SK-N-SH (cell line): ENCODE results near the gene FBXO17. TPM values are rescaled to one million over a fixed set of nuclear protein-coding genes. Genes with fewer than 3 reads are reported as not detected.

Experiments used
- CTCF ChIA-PET: fragments of 300-600, 350-600 bp; formaldehyde crosslinking; extraction: SDS; loops from one replicate; lab custom pipeline; 2021; lab: Yijun Ruan, JAX
- POLR2A ChIA-PET: fragments of 350-600 bp; sonication (Branson Sonifier 250); formaldehyde crosslinking; extraction: SDS; loops from one replicate; lab custom pipeline; 2020; ENCODE audit warnings: antibody characterized with exemption, inconsistent platforms; lab: Yijun Ruan, JAX
- DNase-seq: peaks from one replicate; pipeline ENCODE4 v3.0.0; 2012
- H2AFZ ChIP-seq: fragments of 200-600 bp; sonication (generic); 2 replicates; pipeline ENCODE4 v1.8.1; 2016; ENCODE audit warnings: antibody characterized with exemption, mild to moderate bottlenecking, low read depth
- H3F3A ChIP-seq: fragments of 200-600 bp; sonication (generic); replicated peaks from 2 replicates; pipeline ENCODE3; 2016; ENCODE audit warnings: antibody characterized with exemption, mild to moderate bottlenecking; ENCODE audit not compliant: insufficient read depth
- H3K27ac ChIP-seq, 2 experiments: fragments of 200-500 bp in 1 of 2; fragments of 200-600 bp in 1 of 2; sonication (Bioruptor generic) in 1 of 2; sonication (generic), shearing (Covaris generic) in 1 of 2; 2 replicates each; pipeline versions ENCODE4 v1.5.1 to v1.6.1; 2014 to 2016; ENCODE audit warnings: low read depth in 2 of 2, inconsistent platforms in 1 of 2, low read length in 1 of 2, mild to moderate bottlenecking in 1 of 2, mixed read lengths in 1 of 2
- H3K27me3 ChIP-seq: fragments of 200-600 bp; sonication (generic), shearing (Covaris generic); 2 replicates; pipeline ENCODE4 v1.6.1; 2016; ENCODE audit warnings: mixed run types; ENCODE audit not compliant: insufficient read depth
- H3K36me3 ChIP-seq, 2 experiments: fragments of 200-500 bp in 1 of 2; fragments of 200-600 bp in 1 of 2; sonication (Bioruptor generic) in 1 of 2; sonication (generic) in 1 of 2; replicated peaks in 1 of 2; 2 replicates each; pipeline versions ENCODE3 to v1.5.1; 2014 to 2016; ENCODE audit warnings: low read length in 1 of 2, mild to moderate bottlenecking in 1 of 2; ENCODE audit not compliant: insufficient read depth in 2 of 2, control insufficient read depth in 1 of 2
- H3K4me1 ChIP-seq, 2 experiments: fragments of 200-500 bp in 1 of 2; fragments of 200-600 bp in 1 of 2; sonication (Bioruptor generic) in 1 of 2; sonication (generic), shearing (Covaris generic) in 1 of 2; 2 replicates each; pipeline versions ENCODE4 v1.5.1 to v1.6.1; 2014 to 2016; ENCODE audit warnings: low read depth in 1 of 2, low read length in 1 of 2, mixed run types in 1 of 2; ENCODE audit not compliant: insufficient read depth in 2 of 2, control insufficient read depth in 1 of 2
- H3K4me2 ChIP-seq: fragments of 200-600 bp; sonication (generic), shearing (Covaris generic); 2 replicates; pipeline ENCODE4 v1.6.1; 2017; ENCODE audit warnings: mixed run types
- H3K4me3 ChIP-seq, 2 experiments: fragments of 200-500 bp in 1 of 2; fragments of 200-600 bp in 1 of 2; sonication (Bioruptor generic) in 1 of 2; sonication (generic), shearing (Covaris generic) in 1 of 2; 2 replicates each; pipeline versions ENCODE4 v1.5.1 to v1.8.1; 2014 to 2016; ENCODE audit warnings: low read depth in 2 of 2, inconsistent platforms in 1 of 2, low read length in 1 of 2, mild to moderate bottlenecking in 1 of 2, mixed read lengths in 1 of 2, moderate library complexity in 1 of 2
- H3K79me2 ChIP-seq: fragments of 200-600 bp; sonication (generic); 2 replicates; pipeline ENCODE4 v1.8.1; 2017; ENCODE audit warnings: mild to moderate bottlenecking; ENCODE audit not compliant: insufficient read depth
- H3K9ac ChIP-seq: fragments of 200-600 bp; sonication (generic); 2 replicates; pipeline ENCODE4 v1.6.1; 2017; ENCODE audit warnings: mixed run types
- H3K9me2 ChIP-seq: fragments of 200-600 bp; sonication (generic); 2 replicates; pipeline ENCODE4 v1.6.1; 2017; ENCODE audit warnings: mixed run types
- H3K9me3 ChIP-seq: fragments of 200-600 bp; sonication (generic); 2 replicates; pipeline ENCODE4 v1.6.1; 2017; ENCODE audit warnings: mixed run types, mild to moderate bottlenecking, moderate library complexity
- H4K20me1 ChIP-seq: fragments of 200-600 bp; sonication (generic); 2 replicates; pipeline ENCODE4 v1.6.1; 2017; ENCODE audit warnings: mild to moderate bottlenecking, mixed run types; ENCODE audit not compliant: insufficient read depth
- ELF1 ChIP-seq: IDR thresholded peaks from 2 replicates; pipeline ENCODE4 v1.4.0; 2012
- EZH2phosphoT487 ChIP-seq: fragments of 200-600 bp; sonication (generic); IDR thresholded peaks from 2 replicates; pipeline ENCODE4 v1.6.1; 2017; ENCODE audit warnings: low read depth, mixed run types, mild to moderate bottlenecking, antibody characterized with exemption, moderate library complexity, borderline replicate concordance
- FOSL2 ChIP-seq: IDR thresholded peaks from 2 replicates; pipeline ENCODE4 v1.4.0; 2012; ENCODE audit warnings: low read depth, mild to moderate bottlenecking, moderate library complexity, borderline replicate concordance
- JUND ChIP-seq: IDR thresholded peaks from 2 replicates; pipeline ENCODE4 v1.4.0; 2012
- NFIC ChIP-seq: IDR thresholded peaks from 2 replicates; pipeline ENCODE4 v1.4.0; 2012; ENCODE audit warnings: borderline replicate concordance
- RAD21 ChIP-seq: IDR thresholded peaks from 2 replicates; pipeline ENCODE4 v1.6.1; 2012; ENCODE audit warnings: mild to moderate bottlenecking, low read length
- RCOR1 ChIP-seq: fragments of 150-350 bp; IDR thresholded peaks from 2 replicates; pipeline ENCODE4 v1.6.1; 2017; ENCODE audit warnings: antibody characterized with exemption, low read length
- SIN3A ChIP-seq: IDR thresholded peaks from 2 replicates; pipeline ENCODE4 v1.6.1; 2012; ENCODE audit warnings: low read depth, mild to moderate bottlenecking, low read length, moderate library complexity, borderline replicate concordance
- SMC3 ChIP-seq: IDR thresholded peaks from 2 replicates; pipeline ENCODE4 v1.6.1; 2012; ENCODE audit warnings: low read depth, low read length, improper control_type of control experiment
- TEAD4 ChIP-seq: IDR thresholded peaks from 2 replicates; pipeline ENCODE4 v1.4.0; 2012; ENCODE audit warnings: mild to moderate bottlenecking, borderline replicate concordance; ENCODE audit not compliant: insufficient read depth
- WGBS: methylation state at CpG from one replicate; pipeline ENCODE4 v1.1.6; 2017; ENCODE audit warnings: low lambda C conversion rate; 5-methylcytosine and 5-hydroxymethylcytosine counted together
- polyA plus RNA-seq, 3 experiments: library from polyadenylated mRNA; depleted of rRNA; stranded (reverse); fragments of >200 nt; gene quantifications; 2 replicates each; pipeline ENCODE4 v1.2.3, GENCODE V29; 2012
- TF ChIP-seq, protein P1 (sequence below): fragments of 150-350 bp; IDR thresholded peaks from 2 replicates; pipeline ENCODE4 v1.6.1; 2017; ENCODE audit warnings: antibody characterized with exemption, low read length, low read depth, borderline replicate concordance
- TF ChIP-seq, protein P2 (sequence below): IDR thresholded peaks from 2 replicates; pipeline ENCODE4 v1.4.0; 2012; ENCODE audit warnings: low read depth
- TF ChIP-seq, protein P3 (sequence below): IDR thresholded peaks from 2 replicates; pipeline ENCODE4 v1.4.0; 2012; ENCODE audit warnings: low read depth, borderline replicate concordance
- TF ChIP-seq, protein P4 (sequence below): IDR thresholded peaks from 2 replicates; pipeline ENCODE4 v1.4.0; 2012; ENCODE audit warnings: low read depth, borderline replicate concordance
- TF ChIP-seq, protein P5 (sequence below): fragments of 200-600 bp; sonication (generic); IDR thresholded peaks from 2 replicates; pipeline ENCODE4 v1.6.1; 2017; ENCODE audit warnings: antibody characterized with exemption, mild to moderate bottlenecking, moderate library complexity

FBXO17 gene
- polyA plus RNA-seq, 1 of the 3 experiments (the other 2 are of a cell fraction) = 40.7 TPM

DNA sequence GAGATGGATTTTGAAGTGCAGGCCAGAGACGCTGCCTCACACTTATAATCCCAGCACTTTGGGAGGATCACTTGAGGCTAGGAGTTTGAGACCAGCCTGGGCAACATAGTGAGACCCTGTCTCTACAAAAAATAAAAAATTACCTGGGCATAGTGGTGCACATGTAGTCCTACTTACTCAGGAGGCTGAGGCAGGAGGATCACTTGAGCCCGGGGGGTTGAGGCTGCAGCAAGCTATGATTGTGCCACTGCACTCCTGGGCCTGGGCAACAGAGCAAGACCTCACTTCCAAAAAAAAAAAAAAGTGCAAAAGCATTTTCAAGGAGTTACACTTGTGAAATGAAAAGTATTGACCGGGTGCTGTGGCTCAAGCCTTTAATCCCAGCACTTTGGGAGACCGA lies 27.6 kb upstream of the FBXO17 start:
- no peak overlapping the region for H3K4me2 ChIP-seq
- CTCF ChIA-PET = no interaction called here

More for the DNA sequence above, 27.6 kb upstream of the FBXO17 start:
- H3K36me3 ChIP-seq = no peaks in the 10 kb centered on the region
- DNase-seq = no peak
- H3K4me1 ChIP-seq = no peaks in the 10 kb centered on the region; a peak in 1 of 4 replicates
- H3K27me3 ChIP-seq = no peaks in the 10 kb centered on the region
- no peaks in the 10 kb centered on the region for H3F3A ChIP-seq
- H3K4me3 ChIP-seq = no peak overlapping the region
- no peaks in the 10 kb centered on the region for H3K9me2 ChIP-seq
- no peak overlapping the region for H3K27ac ChIP-seq
- no peak overlapping the region for H3K9ac ChIP-seq
- POLR2A ChIA-PET = interaction anchor here (0.6 kb wide), 1 partner anchor 13 kb away, joined by 3 read pairs; no protein-coding TSS in a partner anchor
- no peaks in the 10 kb centered on the region for H4K20me1 ChIP-seq
- 81% methylated on average over 4 of the region's 4 CpGs for WGBS
- H3K79me2 ChIP-seq = no peaks in the 10 kb centered on the region
- TF ChIP-seq, protein P1, sequence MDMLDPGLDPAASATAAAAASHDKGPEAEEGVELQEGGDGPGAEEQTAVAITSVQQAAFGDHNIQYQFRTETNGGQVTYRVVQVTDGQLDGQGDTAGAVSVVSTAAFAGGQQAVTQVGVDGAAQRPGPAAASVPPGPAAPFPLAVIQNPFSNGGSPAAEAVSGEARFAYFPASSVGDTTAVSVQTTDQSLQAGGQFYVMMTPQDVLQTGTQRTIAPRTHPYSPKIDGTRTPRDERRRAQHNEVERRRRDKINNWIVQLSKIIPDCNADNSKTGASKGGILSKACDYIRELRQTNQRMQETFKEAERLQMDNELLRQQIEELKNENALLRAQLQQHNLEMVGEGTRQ = no peak
- TF ChIP-seq, protein P2, sequence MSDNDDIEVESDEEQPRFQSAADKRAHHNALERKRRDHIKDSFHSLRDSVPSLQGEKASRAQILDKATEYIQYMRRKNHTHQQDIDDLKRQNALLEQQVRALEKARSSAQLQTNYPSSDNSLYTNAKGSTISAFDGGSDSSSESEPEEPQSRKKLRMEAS = no peak
- TF ChIP-seq JUND (no peak), RCOR1 (no peak), RAD21 (no peak), ELF1 (no peak), TEAD4 (no peak), SMC3 (no peak), NFIC (no peak), SIN3A (no peak), FOSL2 (no peak), EZH2phosphoT487 (no peak)
- TF ChIP-seq, protein P3, sequence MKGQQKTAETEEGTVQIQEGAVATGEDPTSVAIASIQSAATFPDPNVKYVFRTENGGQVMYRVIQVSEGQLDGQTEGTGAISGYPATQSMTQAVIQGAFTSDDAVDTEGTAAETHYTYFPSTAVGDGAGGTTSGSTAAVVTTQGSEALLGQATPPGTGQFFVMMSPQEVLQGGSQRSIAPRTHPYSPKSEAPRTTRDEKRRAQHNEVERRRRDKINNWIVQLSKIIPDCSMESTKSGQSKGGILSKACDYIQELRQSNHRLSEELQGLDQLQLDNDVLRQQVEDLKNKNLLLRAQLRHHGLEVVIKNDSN = no peak
- TF ChIP-seq, protein P4, sequence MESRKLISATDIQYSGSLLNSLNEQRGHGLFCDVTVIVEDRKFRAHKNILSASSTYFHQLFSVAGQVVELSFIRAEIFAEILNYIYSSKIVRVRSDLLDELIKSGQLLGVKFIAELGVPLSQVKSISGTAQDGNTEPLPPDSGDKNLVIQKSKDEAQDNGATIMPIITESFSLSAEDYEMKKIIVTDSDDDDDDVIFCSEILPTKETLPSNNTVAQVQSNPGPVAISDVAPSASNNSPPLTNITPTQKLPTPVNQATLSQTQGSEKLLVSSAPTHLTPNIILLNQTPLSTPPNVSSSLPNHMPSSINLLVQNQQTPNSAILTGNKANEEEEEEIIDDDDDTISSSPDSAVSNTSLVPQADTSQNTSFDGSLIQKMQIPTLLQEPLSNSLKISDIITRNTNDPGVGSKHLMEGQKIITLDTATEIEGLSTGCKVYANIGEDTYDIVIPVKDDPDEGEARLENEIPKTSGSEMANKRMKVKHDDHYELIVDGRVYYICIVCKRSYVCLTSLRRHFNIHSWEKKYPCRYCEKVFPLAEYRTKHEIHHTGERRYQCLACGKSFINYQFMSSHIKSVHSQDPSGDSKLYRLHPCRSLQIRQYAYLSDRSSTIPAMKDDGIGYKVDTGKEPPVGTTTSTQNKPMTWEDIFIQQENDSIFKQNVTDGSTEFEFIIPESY = no peak
- TF ChIP-seq, protein P5, sequence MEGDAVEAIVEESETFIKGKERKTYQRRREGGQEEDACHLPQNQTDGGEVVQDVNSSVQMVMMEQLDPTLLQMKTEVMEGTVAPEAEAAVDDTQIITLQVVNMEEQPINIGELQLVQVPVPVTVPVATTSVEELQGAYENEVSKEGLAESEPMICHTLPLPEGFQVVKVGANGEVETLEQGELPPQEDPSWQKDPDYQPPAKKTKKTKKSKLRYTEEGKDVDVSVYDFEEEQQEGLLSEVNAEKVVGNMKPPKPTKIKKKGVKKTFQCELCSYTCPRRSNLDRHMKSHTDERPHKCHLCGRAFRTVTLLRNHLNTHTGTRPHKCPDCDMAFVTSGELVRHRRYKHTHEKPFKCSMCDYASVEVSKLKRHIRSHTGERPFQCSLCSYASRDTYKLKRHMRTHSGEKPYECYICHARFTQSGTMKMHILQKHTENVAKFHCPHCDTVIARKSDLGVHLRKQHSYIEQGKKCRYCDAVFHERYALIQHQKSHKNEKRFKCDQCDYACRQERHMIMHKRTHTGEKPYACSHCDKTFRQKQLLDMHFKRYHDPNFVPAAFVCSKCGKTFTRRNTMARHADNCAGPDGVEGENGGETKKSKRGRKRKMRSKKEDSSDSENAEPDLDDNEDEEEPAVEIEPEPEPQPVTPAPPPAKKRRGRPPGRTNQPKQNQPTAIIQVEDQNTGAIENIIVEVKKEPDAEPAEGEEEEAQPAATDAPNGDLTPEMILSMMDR = no peak
- H3K9me3 ChIP-seq = no peaks in the 10 kb centered on the region
- H2AFZ ChIP-seq = no peak overlapping the region
